ENCODE results near the gene EVPLL. TPM values are rescaled to one million over a fixed set of nuclear protein-coding genes. Genes with fewer than 3 reads are reported as not detected.

EVPLL gene
- total and polyA plus RNA-seq, 9 of the 15 experiments (the other 6 are each of a cell fraction or from before 2014, with no cell fraction given): not detected

GRCh38 chr17:18363101-18364049 lies 14.2 kb upstream of the EVPLL start, which contains the start of gene SHMT1 (continued):
- TF ChIP-seq CBX5 (IDR thresholded peaks at IDR 0.05; ENCODE audit: borderline replicate concordance, low read depth) (no peak), FOXP4 (CRISPR knock-in tag; IDR thresholded peaks at IDR 0.05; ENCODE audit: borderline replicate concordance) (no peak), DPF2 (IDR thresholded peaks at IDR 0.05) (no peak), CCAR2 (IDR thresholded peaks at IDR 0.05; ENCODE audit: low read depth, low read length) (no peak), ZSCAN32 (CRISPR knock-in tag; IDR thresholded peaks at IDR 0.05) (no peak), STAT6 (CRISPR knock-in tag; IDR thresholded peaks at IDR 0.05) (no peak), PHF8 (IDR thresholded peaks at IDR 0.05; ENCODE audit: borderline replicate concordance, low read length) (peak; percentile 71; the same call in 1 of the 2 replicates), E2F1 (CRISPR knock-in tag; IDR thresholded peaks at IDR 0.05) (no peak; the same call in 1 of the 2 replicates), EP300 (IDR thresholded peaks at IDR 0.05; ENCODE audit: low read length) (no peak), HBP1 (CRISPR knock-in tag; IDR thresholded peaks at IDR 0.05) (no peak), NFIX (CRISPR knock-in tag; IDR thresholded peaks at IDR 0.05; ENCODE audit: low read depth) (no peak), CREM (IDR thresholded peaks at IDR 0.05; ENCODE audit: low read depth) (no peak), ZNF197 (CRISPR knock-in tag; IDR thresholded peaks at IDR 0.05; ENCODE audit: low read depth) (no peak), MYNN (IDR thresholded peaks at IDR 0.05) (no peak), MYNN (CRISPR knock-in tag; IDR thresholded peaks at IDR 0.05) (no peak), ZKSCAN3 (CRISPR knock-in tag; IDR thresholded peaks at IDR 0.05) (no peak)

Data from K562 (cell line).